Renal pelvis (tissue), 12 donors: ENCODE measurements around the gene BTNL8. TPM values are rescaled to one million over a fixed set of nuclear protein-coding genes. Genes with fewer than 3 reads are reported as not detected.
A peak's percentile ranks its signal among the peaks of the same experiment; 100 is the strongest.

ENCODE experiments used
- DNase-seq: peaks from one replicate; pipeline ENCODE4 v3.0.0-alpha.2; 2013
- long read RNA-seq, 16 experiments: transcript quantifications; one replicate each; lab custom pipeline, GENCODE V29; 2026
- polyA plus RNA-seq, 3 donors: library from polyadenylated mRNA; unstranded; fragments of 120-200 nt; gene quantifications; one replicate each; pipeline ENCODE4 v1.2.1, GENCODE V29; 2013; ENCODE audit not compliant: insufficient read length in 3 of 3

Gene BTNL8
- 1 to 10 TPM in 1 of 3 donors, under 1 TPM in 2; 0.34 to 1.1 (median 0.56) TPM for polyA plus RNA-seq
- long read RNA-seq, donor 1, result 0 reads
- long read RNA-seq, donor 2, result 0 reads
- long read RNA-seq, donor 3, result 0 reads
- long read RNA-seq, donor 4, result 0 reads
- long read RNA-seq, donor 5, result 0 reads
- long read RNA-seq, donor 6, result 0 reads
- long read RNA-seq, donor 7, result 0 reads
- long read RNA-seq, donor 8, result 0 reads
- long read RNA-seq, donor 9, result 0 reads
- long read RNA-seq, donor 10, result 0 reads
- long read RNA-seq, donor 11, result 0 reads
- long read RNA-seq, donor 12, result 0 reads
- long read RNA-seq, donor 13, result 0 reads
- long read RNA-seq, donor 14, result 0 reads
- long read RNA-seq, donor 15, partial matches to known transcripts, result 6 of 12 reads
- long read RNA-seq, donor 15, other reads (novel, unspliced or antisense), result 0 of 12 reads
- long read RNA-seq, donor 16, result 0 reads

- no peak for DNase-seq
Observed at GRCh38 chr5:180898621-180899246, at the start of gene BTNL8. Gene BTNL8, plus strand, starts transcription at chr5:180899159. Its CDS starts 152 bp downstream, at chr5:180899311.

GRCh38 chr5:180849827-180850226 is 49.1 kb upstream of the BTNL8 start:
- no peak for DNase-seq

- no peak for DNase-seq
Observed at GRCh38 chr5:180850434-180851078, 48.4 kb upstream of the BTNL8 start.

- no peak for DNase-seq
Observed at GRCh38 chr5:180852495-180852894, 46.5 kb upstream of the BTNL8 start.

- no peak for DNase-seq
Observed at GRCh38 chr5:180853121-180853847, 45.7 kb upstream of the BTNL8 start.

- DNase-seq, result no peak
Observed at GRCh38 chr5:180853848-180854176, 45.1 kb upstream of the BTNL8 start.

GRCh38 chr5:180858586-180858985 is 40.4 kb upstream of the BTNL8 start:
- DNase-seq, result no peak

- DNase-seq, result no peak
Observed at GRCh38 chr5:180860273-180860886, 38.6 kb upstream of the BTNL8 start.

- peak; percentile 93 for DNase-seq
Observed at GRCh38 chr5:180860887-180861822, 37.8 kb upstream of the BTNL8 start, which contains the start of gene ZFP62. Gene ZFP62, minus strand, starts transcription at chr5:180861276. Its CDS starts 57 bp downstream, at chr5:180861219.

- no peak for DNase-seq
Observed at GRCh38 chr5:180862645-180863044, 36.3 kb upstream of the BTNL8 start.

GRCh38 chr5:180865981-180866695 is 32.8 kb upstream of the BTNL8 start:
- no peak for DNase-seq

GRCh38 chr5:180866985-180867384 is 32.0 kb upstream of the BTNL8 start:
- DNase-seq, result no peak

GRCh38 chr5:180868960-180869359 is 30.0 kb upstream of the BTNL8 start:
- DNase-seq, result peak; percentile 86

- DNase-seq, result no peak
Observed at GRCh38 chr5:180869587-180869986, 29.4 kb upstream of the BTNL8 start.

- no peak for DNase-seq
Observed at GRCh38 chr5:180870276-180871068, 28.5 kb upstream of the BTNL8 start.

- no peak for DNase-seq
Observed at GRCh38 chr5:180872419-180872818, 26.5 kb upstream of the BTNL8 start.

GRCh38 chr5:180873615-180874520 is 25.1 kb upstream of the BTNL8 start:
- DNase-seq, result no peak
